ENCODE measurements around the gene WLS.

DNA sequence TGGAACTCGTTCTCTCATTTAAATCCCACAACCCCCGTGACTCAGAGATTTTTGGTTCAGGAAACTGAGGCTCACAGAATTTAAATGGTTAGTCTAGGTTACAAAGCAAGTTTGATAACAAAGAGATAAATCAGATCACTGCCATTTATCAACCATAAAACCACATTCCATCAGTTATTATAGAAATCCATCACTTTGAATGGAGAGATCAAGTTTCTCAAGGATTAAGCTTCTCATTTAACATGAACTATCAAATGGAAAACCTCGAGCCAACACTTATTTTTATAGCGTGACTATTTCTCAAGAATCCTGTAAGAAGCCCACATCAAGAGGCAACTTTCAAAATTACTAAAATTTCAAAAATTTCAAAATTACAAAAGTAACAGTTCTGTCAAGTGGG, 11.9 kb downstream of the WLS start:
- TF ChIP-seq, protein P1, sequence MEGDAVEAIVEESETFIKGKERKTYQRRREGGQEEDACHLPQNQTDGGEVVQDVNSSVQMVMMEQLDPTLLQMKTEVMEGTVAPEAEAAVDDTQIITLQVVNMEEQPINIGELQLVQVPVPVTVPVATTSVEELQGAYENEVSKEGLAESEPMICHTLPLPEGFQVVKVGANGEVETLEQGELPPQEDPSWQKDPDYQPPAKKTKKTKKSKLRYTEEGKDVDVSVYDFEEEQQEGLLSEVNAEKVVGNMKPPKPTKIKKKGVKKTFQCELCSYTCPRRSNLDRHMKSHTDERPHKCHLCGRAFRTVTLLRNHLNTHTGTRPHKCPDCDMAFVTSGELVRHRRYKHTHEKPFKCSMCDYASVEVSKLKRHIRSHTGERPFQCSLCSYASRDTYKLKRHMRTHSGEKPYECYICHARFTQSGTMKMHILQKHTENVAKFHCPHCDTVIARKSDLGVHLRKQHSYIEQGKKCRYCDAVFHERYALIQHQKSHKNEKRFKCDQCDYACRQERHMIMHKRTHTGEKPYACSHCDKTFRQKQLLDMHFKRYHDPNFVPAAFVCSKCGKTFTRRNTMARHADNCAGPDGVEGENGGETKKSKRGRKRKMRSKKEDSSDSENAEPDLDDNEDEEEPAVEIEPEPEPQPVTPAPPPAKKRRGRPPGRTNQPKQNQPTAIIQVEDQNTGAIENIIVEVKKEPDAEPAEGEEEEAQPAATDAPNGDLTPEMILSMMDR (IDR thresholded peaks at IDR 0.05; ENCODE audit: insufficient read depth, low read depth, low read length), result no peak
- TF ChIP-seq EZH2 (IDR thresholded peaks at IDR 0.05; ENCODE audit: insufficient read depth, low read length), result no peak
